Mesenchymal stem cell (in vitro differentiated cells and primary cell): ENCODE measurements around the gene FLOT2.

ENCODE experiments used
- DNase-seq: peaks from one replicate; pipeline ENCODE4 v3.0.0-alpha.2; 2013
- H2AFZ ChIP-seq: one replicate; pipeline ENCODE4 v1.6.1; 2013; ENCODE audit warnings: low read depth, mild to moderate bottlenecking, control low read depth, inconsistent platforms, low read length, moderate library complexity
- H2AK5ac ChIP-seq: 2 replicates; pipeline ENCODE4 v1.6.1; 2013; ENCODE audit warnings: low read length, moderate library complexity, mild to moderate bottlenecking, inconsistent platforms; ENCODE audit not compliant: severe bottlenecking
- H2BK120ac ChIP-seq: one replicate; pipeline ENCODE4 v1.6.1; 2013; ENCODE audit warnings: low read depth, mild to moderate bottlenecking, inconsistent platforms, low read length, moderate library complexity
- H2BK12ac ChIP-seq, 2 experiments: one replicate each; pipeline ENCODE4 v1.6.1; 2013; ENCODE audit warnings: inconsistent platforms in 2 of 2, low read length in 2 of 2, mild to moderate bottlenecking in 2 of 2, moderate library complexity in 2 of 2, control low read depth in 1 of 2
- H2BK15ac ChIP-seq: one replicate; pipeline ENCODE4 v1.6.1; 2013; ENCODE audit warnings: mild to moderate bottlenecking, low read depth, inconsistent platforms; ENCODE audit not compliant: poor library complexity, severe bottlenecking
- H2BK5ac ChIP-seq: 2 replicates; pipeline ENCODE4 v1.6.1; 2013; ENCODE audit warnings: low read depth, mild to moderate bottlenecking, low read length, control low read depth, inconsistent platforms; ENCODE audit not compliant: poor library complexity, severe bottlenecking
- H3K14ac ChIP-seq, 2 experiments: one replicate each; pipeline ENCODE4 v1.6.1; 2013; ENCODE audit warnings: inconsistent platforms in 2 of 2, low read length in 2 of 2, control low read depth in 1 of 2, mild to moderate bottlenecking in 1 of 2, moderate library complexity in 1 of 2
- H3K18ac ChIP-seq, 2 experiments: one replicate each; pipeline ENCODE4 v1.6.1; 2013; ENCODE audit warnings: inconsistent platforms in 2 of 2, low read length in 2 of 2, control low read depth in 1 of 2, low read depth in 1 of 2, mild to moderate bottlenecking in 1 of 2
- H3K23ac ChIP-seq, 2 experiments: one replicate each; pipeline ENCODE4 v1.6.1; 2013; ENCODE audit warnings: inconsistent platforms in 2 of 2, low read length in 2 of 2, mild to moderate bottlenecking in 2 of 2, moderate library complexity in 2 of 2, control low read depth in 1 of 2
- H3K27ac ChIP-seq: 2 replicates; pipeline ENCODE4 v1.5.1; 2013; ENCODE audit warnings: mild to moderate bottlenecking, moderate library complexity, low read length, control low read depth, inconsistent platforms; ENCODE audit not compliant: poor library complexity, severe bottlenecking
- H3K27me3 ChIP-seq, 2 experiments: 2 replicates each; pipeline versions ENCODE4 v1.6.1 to v1.7.0; 2013; ENCODE audit warnings: low read length in 2 of 2, mild to moderate bottlenecking in 2 of 2, moderate library complexity in 2 of 2, control low read depth in 1 of 2, inconsistent platforms in 1 of 2; ENCODE audit not compliant: control insufficient read depth in 1 of 2, insufficient read depth in 1 of 2
- H3K36me3 ChIP-seq, 2 experiments: 2 replicates each; pipeline versions ENCODE4 v1.6.1 to v1.7.0; 2013; ENCODE audit warnings: low read length in 2 of 2, control low read depth in 1 of 2, inconsistent platforms in 1 of 2, low read depth in 1 of 2, mild to moderate bottlenecking in 1 of 2; ENCODE audit not compliant: insufficient read depth in 2 of 2, control insufficient read depth in 1 of 2
- H3K4ac ChIP-seq, 2 experiments: one replicate each; pipeline ENCODE4 v1.6.1; 2013; ENCODE audit warnings: inconsistent platforms in 2 of 2, low read length in 2 of 2, mild to moderate bottlenecking in 2 of 2, moderate library complexity in 2 of 2, control low read depth in 1 of 2, low read depth in 1 of 2
- H3K4me1 ChIP-seq: 2 replicates; pipeline ENCODE4 v1.6.1; 2013; ENCODE audit warnings: low read depth, low read length, control low read depth; ENCODE audit not compliant: control insufficient read depth, insufficient read depth
- H3K4me2 ChIP-seq: 2 replicates; pipeline ENCODE4 v1.6.1; 2013; ENCODE audit warnings: low read length, mild to moderate bottlenecking, inconsistent platforms; ENCODE audit not compliant: poor library complexity, severe bottlenecking
- H3K4me3 ChIP-seq, 2 experiments: 2 replicates each; pipeline versions ENCODE4 v1.5.1 to v1.7.0; 2013; ENCODE audit warnings: low read length in 2 of 2, mild to moderate bottlenecking in 2 of 2, control low read depth in 1 of 2, low read depth in 1 of 2; ENCODE audit not compliant: insufficient read depth in 1 of 2
- H3K79me1 ChIP-seq: replicated peaks from 2 replicates; pipeline ENCODE4 v1.6.1; 2013; ENCODE audit warnings: mild to moderate bottlenecking, control low read depth, low read length, inconsistent platforms; ENCODE audit not compliant: poor library complexity, severe bottlenecking
- H3K9ac ChIP-seq: 2 replicates; pipeline ENCODE4 v1.7.0; 2013; ENCODE audit warnings: mild to moderate bottlenecking, low read length, moderate library complexity
- H3K9me3 ChIP-seq: 2 replicates; pipeline ENCODE4 v1.7.0; 2013; ENCODE audit warnings: mild to moderate bottlenecking, low read length; ENCODE audit not compliant: control insufficient read depth
- H4K8ac ChIP-seq: one replicate; pipeline ENCODE4 v1.6.1; 2013; ENCODE audit warnings: inconsistent platforms, mild to moderate bottlenecking, low read length, moderate library complexity
- H4K91ac ChIP-seq: one replicate; pipeline ENCODE4 v1.6.1; 2013; ENCODE audit warnings: mild to moderate bottlenecking, low read length, inconsistent platforms
- WGBS: methylation state at CpG from one replicate; pipeline ENCODE4 v1.1.7; 2013; ENCODE audit warnings: mixed read lengths; 5-methylcytosine and 5-hydroxymethylcytosine counted together

Gene FLOT2

DNA sequence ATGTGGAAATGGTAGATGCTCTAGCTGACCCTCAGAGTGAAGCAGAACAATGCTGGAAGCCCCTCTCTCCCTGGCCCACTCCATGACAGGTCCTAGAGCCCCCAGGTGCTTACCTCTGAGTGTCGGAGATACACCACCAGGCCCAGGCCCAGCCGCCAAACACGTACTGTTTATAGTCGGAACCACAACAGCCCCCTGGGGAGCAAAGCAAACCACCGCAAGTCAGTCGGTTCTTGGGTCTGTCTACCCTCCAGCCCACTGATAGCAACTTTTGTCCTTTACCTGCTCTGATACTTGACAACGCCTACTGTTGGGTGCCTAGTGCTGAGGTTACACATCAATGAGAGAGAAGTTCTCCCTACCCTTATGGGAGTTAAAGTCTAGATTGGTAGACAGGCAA, 8.7 kb downstream of the FLOT2 start:
- H3K27ac ChIP-seq, result no peak overlapping the region
- no peak overlapping the region for H3K4ac ChIP-seq
- no peak overlapping the region for H3K4me3 ChIP-seq
- no peak overlapping the region for H3K4me2 ChIP-seq
- H3K4me1 ChIP-seq, result peaks cover 18% of the 10 kb centered on the region
- no peaks in the 10 kb centered on the region for H3K9me3 ChIP-seq
- H2BK15ac ChIP-seq, result no peak overlapping the region
- no peak overlapping the region for H4K8ac ChIP-seq
- no peak overlapping the region for H2BK12ac ChIP-seq
- H3K14ac ChIP-seq, result no peak overlapping the region
- H2BK5ac ChIP-seq, result no peak overlapping the region
- H3K9ac ChIP-seq, result no peak overlapping the region
- no peak overlapping the region for H4K91ac ChIP-seq
- H3K79me1 ChIP-seq, result peaks cover 37% of the 10 kb centered on the region
- H3K27me3 ChIP-seq, result no peaks in the 10 kb centered on the region
- no peak overlapping the region for H3K18ac ChIP-seq
- H3K23ac ChIP-seq, result no peak overlapping the region
- H3K36me3 ChIP-seq, result peaks cover 52 to 56% of the 10 kb centered on the region in 2 experiments
- DNase-seq, result no peak
- WGBS, result 90% methylated on average over 7 of the region's 7 CpGs
- H2BK120ac ChIP-seq, result no peak overlapping the region
- no peak overlapping the region for H2AFZ ChIP-seq
- no peak overlapping the region for H2AK5ac ChIP-seq

GRCh38 chr17:28887871-28888471, 9.6 kb downstream of the FLOT2 start:
- H3K18ac ChIP-seq, result no peak overlapping the region
- no peaks in the 10 kb centered on the region for H3K27me3 ChIP-seq
- no peak overlapping the region for H2BK120ac ChIP-seq
- H2BK5ac ChIP-seq, result no peak overlapping the region
- H2BK15ac ChIP-seq, result no peak overlapping the region
- peaks cover 58 to 64% of the 10 kb centered on the region in 2 experiments for H3K36me3 ChIP-seq
- no peaks in the 10 kb centered on the region for H3K9me3 ChIP-seq
- 96% methylated on average over 9 of the region's 12 CpGs for WGBS
- DNase-seq, result no peak
- H3K14ac ChIP-seq, result no peak overlapping the region
- no peak overlapping the region for H2AK5ac ChIP-seq
- H2AFZ ChIP-seq, result no peak overlapping the region
- peaks cover 17% of the 10 kb centered on the region for H3K4me1 ChIP-seq
- peaks cover 44% of the 10 kb centered on the region for H3K79me1 ChIP-seq
- H4K91ac ChIP-seq, result no peak overlapping the region
- no peak overlapping the region for H3K27ac ChIP-seq
- H3K9ac ChIP-seq, result no peak overlapping the region
- no peak overlapping the region for H4K8ac ChIP-seq
- H3K4me2 ChIP-seq, result no peak overlapping the region
- H2BK12ac ChIP-seq, result no peak overlapping the region
- no peak overlapping the region for H3K4me3 ChIP-seq
- no peak overlapping the region for H3K23ac ChIP-seq
- no peak overlapping the region for H3K4ac ChIP-seq

DNA sequence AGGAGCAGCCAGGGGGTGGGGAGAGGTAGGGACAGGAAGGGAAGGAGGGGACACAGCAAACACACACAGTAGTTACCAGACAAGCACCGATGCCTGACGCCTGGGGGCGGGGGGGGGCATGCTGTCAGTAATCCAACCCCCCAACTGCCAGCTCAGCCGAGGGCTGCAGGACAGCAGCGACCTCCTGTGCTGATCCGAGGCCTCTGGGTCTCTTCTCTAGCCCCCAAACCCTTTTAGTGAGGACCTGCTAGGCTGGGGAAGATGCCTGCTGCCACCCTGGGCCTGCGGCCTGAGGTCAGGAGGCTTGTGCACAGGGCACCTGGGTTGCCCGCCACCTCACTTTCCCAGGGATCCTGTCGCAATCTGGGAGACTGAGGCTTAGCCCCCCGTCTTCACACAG, 11.6 kb downstream of the FLOT2 start:
- Histone ChIP-seq H2AFZ (no peak overlapping the region), H3K4ac (no peak overlapping the region), H3K27ac (no peak overlapping the region), H2BK120ac (no peak overlapping the region), H2BK12ac (no peak overlapping the region), H3K4me1 (peaks cover 8% of the 10 kb centered on the region), H3K23ac (no peak overlapping the region), H2BK5ac (no peak overlapping the region), H3K9me3 (no peaks in the 10 kb centered on the region), H3K36me3 (peaks cover 65 to 76% of the 10 kb centered on the region in 2 experiments), H2AK5ac (no peak overlapping the region), H3K4me3 (no peak overlapping the region), H4K8ac (no peak overlapping the region), H3K18ac (no peak overlapping the region), H3K14ac (no peak overlapping the region), H2BK15ac (no peak overlapping the region), H3K9ac (no peak overlapping the region), H3K27me3 (no peaks in the 10 kb centered on the region), H3K4me2 (no peak overlapping the region), H3K79me1 (peaks cover 34% of the 10 kb centered on the region), H4K91ac (no peak overlapping the region)
- 89% methylated on average over 10 of the region's 10 CpGs for WGBS
- no peak for DNase-seq

DNA sequence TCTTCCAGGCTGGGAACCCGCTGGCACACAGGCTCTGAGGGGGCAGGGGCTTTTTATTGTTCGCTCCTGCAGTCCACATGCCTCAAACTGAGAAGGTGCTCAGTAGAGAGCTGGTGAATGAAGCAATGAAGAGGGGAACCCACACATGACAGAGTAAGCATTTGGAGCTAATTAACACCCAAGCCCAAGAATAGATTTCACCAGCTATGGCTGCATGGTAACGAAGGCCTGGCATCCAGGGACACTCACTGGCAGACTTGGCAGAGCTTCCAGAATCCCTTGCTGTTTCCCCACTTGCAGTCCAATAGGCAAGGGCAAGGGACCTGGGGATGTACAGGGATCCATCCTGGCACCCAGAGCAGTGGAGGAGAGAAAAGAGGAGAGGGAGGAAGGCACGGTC, 12.2 kb downstream of the FLOT2 start:
- Histone ChIP-seq H3K9me3 (no peaks in the 10 kb centered on the region), H2BK120ac (no peak overlapping the region), H3K36me3 (peaks cover 71 to 82% of the 10 kb centered on the region in 2 experiments), H3K79me1 (peaks cover 34% of the 10 kb centered on the region), H2BK5ac (no peak overlapping the region), H4K91ac (no peak overlapping the region), H3K4me3 (no peak overlapping the region), H2BK15ac (no peak overlapping the region), H3K4ac (no peak overlapping the region), H4K8ac (no peak overlapping the region), H3K27ac (no peak overlapping the region), H3K4me1 (peaks cover 5% of the 10 kb centered on the region), H3K4me2 (no peak overlapping the region), H2AK5ac (no peak overlapping the region), H2BK12ac (no peak overlapping the region), H3K23ac (no peak overlapping the region), H3K27me3 (no peaks in the 10 kb centered on the region), H2AFZ (no peak overlapping the region), H3K14ac (no peak overlapping the region), H3K9ac (no peak overlapping the region), H3K18ac (no peak overlapping the region)
- 97% methylated on average over 4 of the region's 4 CpGs for WGBS
- DNase-seq, result no peak
